PC-3 (cell line): ENCODE data around the gene TBC1D5. TPM values are rescaled to one million over a fixed set of nuclear protein-coding genes. Genes with fewer than 3 reads are reported as not detected.

Source experiments
- ATAC-seq: fragments of 200-7000 bp; cut with Tn5 transposase; 2 replicates; pipeline ENCODE4 v1.9.1; 2020; ENCODE audit warnings: mild to moderate bottlenecking, moderate library complexity
- BruUV-seq: library from RNA; stranded (reverse); fragments of 400-500 nt; replicated peaks from 2 replicates; lab custom pipeline; 2021; lab: Mats Ljungman, UMichigan
- CTCF ChIA-PET: fragments of 300-600 bp; sonication (Branson Sonifier 250); formaldehyde crosslinking; loops from one replicate; lab custom pipeline; 2022; ENCODE audit warnings: antibody characterized with exemption; lab: Charles Lee
- POLR2A ChIA-PET: fragments of 300-600 bp; sonication (Branson Sonifier 250); formaldehyde crosslinking; loops from one replicate; lab custom pipeline; 2022; ENCODE audit warnings: antibody characterized with exemption; ENCODE audit not compliant: unreplicated experiment; lab: Charles Lee
- DNase-seq: peaks from one replicate; pipeline ENCODE4 v3.0.0-alpha.2; 2015
- H2AFZ ChIP-seq: fragments of 300-600 bp; sonication (generic); 2 replicates; pipeline ENCODE4 v1.6.0; 2016; ENCODE audit warnings: antibody characterized with exemption, low read length
- H3F3A ChIP-seq: fragments of 300-600 bp; sonication (generic); one replicate; pipeline ENCODE4 v1.6.0; 2017; ENCODE audit warnings: antibody characterized with exemption, low read length, control low read depth, mild to moderate bottlenecking; ENCODE audit not compliant: unreplicated experiment
- H3K27ac ChIP-seq: fragments of 300-600 bp; sonication (generic); 2 replicates; pipeline ENCODE4 v1.5.1; 2016; ENCODE audit warnings: mild to moderate bottlenecking, low read length
- H3K27me3 ChIP-seq: fragments of 300-600 bp; sonication (generic); 2 replicates; pipeline ENCODE4 v1.6.1; 2016; ENCODE audit warnings: low read length, mixed read lengths
- H3K36me3 ChIP-seq: fragments of 300-600 bp; sonication (generic); 2 replicates; pipeline ENCODE4 v1.6.1; 2016; ENCODE audit warnings: low read depth, mixed run types, low read length, mixed read lengths
- H3K4me1 ChIP-seq: fragments of 300-600 bp; sonication (generic); 2 replicates; pipeline ENCODE4 v1.5.1; 2016; ENCODE audit warnings: low read length; ENCODE audit not compliant: insufficient read depth
- H3K4me2 ChIP-seq: fragments of 300-600 bp; sonication (generic); 2 replicates; pipeline ENCODE4 v1.6.0; 2016; ENCODE audit warnings: low read length
- H3K4me3 ChIP-seq: fragments of 300-600 bp; sonication (generic); 2 replicates; pipeline ENCODE4 v1.5.1; 2016; ENCODE audit warnings: mild to moderate bottlenecking, low read length, mixed read lengths
- H3K79me2 ChIP-seq: fragments of 300-600 bp; sonication (generic); 2 replicates; pipeline ENCODE4 v1.6.1; 2017; ENCODE audit warnings: low read length, mixed read lengths
- H3K9ac ChIP-seq: fragments of 300-600 bp; sonication (generic); 2 replicates; pipeline ENCODE4 v1.6.0; 2016; ENCODE audit warnings: mild to moderate bottlenecking, low read length
- H3K9me2 ChIP-seq: fragments of 300-600 bp; sonication (generic); replicated peaks from 2 replicates; pipeline ENCODE4 v1.6.1; 2016; ENCODE audit warnings: mixed run types, low read length, mixed read lengths
- H3K9me3 ChIP-seq: fragments of 300-600 bp; sonication (generic); 2 replicates; pipeline ENCODE4 v1.6.1; 2016; ENCODE audit warnings: low read length, mixed read lengths
- H4K20me1 ChIP-seq: fragments of 300-600 bp; sonication (generic); 2 replicates; pipeline ENCODE4 v1.6.1; 2016; ENCODE audit warnings: low read length, mixed read lengths
- EZH2 ChIP-seq: fragments of 300-600 bp; sonication (generic); IDR thresholded peaks from one replicate; pipeline ENCODE4 v1.6.1; 2017; ENCODE audit warnings: antibody characterized with exemption, mild to moderate bottlenecking, low read length; ENCODE audit not compliant: unreplicated experiment
- EZH2phosphoT487 ChIP-seq: fragments of 300-600 bp; sonication (generic); IDR thresholded peaks from 2 replicates; pipeline ENCODE4 v1.6.1; 2018; ENCODE audit warnings: mild to moderate bottlenecking, antibody characterized with exemption, low read length, borderline replicate concordance
- intact Hi-C: fragments of 100-400 bp; cut with micrococcal nuclease; formaldehyde crosslinking; loops from 2 replicates; pipeline ENCODE4 v1.9.0; 2023
- total RNA-seq: library from RNA; depleted of rRNA; stranded (reverse); fragments of >200 nt; gene quantifications from 2 replicates; pipeline ENCODE4 v1.2.3, GENCODE V29; 2014
- TF ChIP-seq, protein P1 (sequence below): fragments of 300-600 bp; sonication (generic); conservative IDR thresholded peaks from 2 replicates; pipeline ENCODE4 v1.5.1; 2017; ENCODE audit warnings: antibody characterized with exemption, low read depth, mild to moderate bottlenecking, low read length

TBC1D5 gene
- total RNA-seq, 1 experiment from 2014 or later = 54.5 TPM

- no peaks in the 10 kb centered on the region for H3F3A ChIP-seq
- no peaks in the 10 kb centered on the region for H3K27me3 ChIP-seq
- H3K79me2 ChIP-seq = no peaks in the 10 kb centered on the region
- no peak for DNase-seq
- TF ChIP-seq EZH2phosphoT487 (no peak), EZH2 (no peak)
- TF ChIP-seq, protein P1, sequence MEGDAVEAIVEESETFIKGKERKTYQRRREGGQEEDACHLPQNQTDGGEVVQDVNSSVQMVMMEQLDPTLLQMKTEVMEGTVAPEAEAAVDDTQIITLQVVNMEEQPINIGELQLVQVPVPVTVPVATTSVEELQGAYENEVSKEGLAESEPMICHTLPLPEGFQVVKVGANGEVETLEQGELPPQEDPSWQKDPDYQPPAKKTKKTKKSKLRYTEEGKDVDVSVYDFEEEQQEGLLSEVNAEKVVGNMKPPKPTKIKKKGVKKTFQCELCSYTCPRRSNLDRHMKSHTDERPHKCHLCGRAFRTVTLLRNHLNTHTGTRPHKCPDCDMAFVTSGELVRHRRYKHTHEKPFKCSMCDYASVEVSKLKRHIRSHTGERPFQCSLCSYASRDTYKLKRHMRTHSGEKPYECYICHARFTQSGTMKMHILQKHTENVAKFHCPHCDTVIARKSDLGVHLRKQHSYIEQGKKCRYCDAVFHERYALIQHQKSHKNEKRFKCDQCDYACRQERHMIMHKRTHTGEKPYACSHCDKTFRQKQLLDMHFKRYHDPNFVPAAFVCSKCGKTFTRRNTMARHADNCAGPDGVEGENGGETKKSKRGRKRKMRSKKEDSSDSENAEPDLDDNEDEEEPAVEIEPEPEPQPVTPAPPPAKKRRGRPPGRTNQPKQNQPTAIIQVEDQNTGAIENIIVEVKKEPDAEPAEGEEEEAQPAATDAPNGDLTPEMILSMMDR = no peak
- H3K27ac ChIP-seq = no peak overlapping the region
- ChIA-PET CTCF (no interaction called here), POLR2A (interaction anchor here (0.6 to 0.7 kb wide), 2 partner anchors 209 to 310 kb away, joined by 4 to 5 read pairs; no protein-coding TSS in a partner anchor)
- H3K36me3 ChIP-seq = no peaks in the 10 kb centered on the region
- BruUV-seq = no TSS peak
- no peaks in the 10 kb centered on the region for H3K9me3 ChIP-seq
- H3K9me2 ChIP-seq = no peaks in the 10 kb centered on the region
- no peak for ATAC-seq
- no peak overlapping the region for H3K4me3 ChIP-seq
- H3K4me1 ChIP-seq = peaks cover 7% of the 10 kb centered on the region; the same call in 1 of the 2 replicates
- no peak overlapping the region for H2AFZ ChIP-seq
- H4K20me1 ChIP-seq = no peaks in the 10 kb centered on the region
- H3K4me2 ChIP-seq = no peak overlapping the region
- no peak overlapping the region for H3K9ac ChIP-seq
- intact Hi-C loops = no loop called here
Observed at GRCh38 chr3:17514597-17514996, 227.8 kb downstream of the TBC1D5 start.

GRCh38 chr3:17510265-17510664 lies 232.2 kb downstream of the TBC1D5 start:
- Histone ChIP-seq H3K9me2 (no peaks in the 10 kb centered on the region), H4K20me1 (no peaks in the 10 kb centered on the region), H3F3A (no peaks in the 10 kb centered on the region), H3K4me2 (no peak overlapping the region), H3K4me1 (peaks cover 16% of the 10 kb centered on the region), H3K9me3 (no peaks in the 10 kb centered on the region), H3K27ac (no peak overlapping the region), H3K9ac (no peak overlapping the region), H3K4me3 (no peak overlapping the region), H3K36me3 (no peaks in the 10 kb centered on the region), H3K27me3 (no peaks in the 10 kb centered on the region), H3K79me2 (no peaks in the 10 kb centered on the region), H2AFZ (no peak overlapping the region)
- intact Hi-C loops = no loop called here
- DNase-seq = no peak
- no peak for TF ChIP-seq EZH2phosphoT487
- TF ChIP-seq EZH2 = no peak
- TF ChIP-seq, protein P1 = no peak
- CTCF ChIA-PET = no interaction called here
- no peak for ATAC-seq
- BruUV-seq = no TSS peak
- POLR2A ChIA-PET = no interaction called here

- H3K9me3 ChIP-seq = no peaks in the 10 kb centered on the region
- no peak overlapping the region for H3K27ac ChIP-seq
- TF ChIP-seq, protein P1 = no peak
- TF ChIP-seq EZH2 (no peak), EZH2phosphoT487 (no peak)
- no peak overlapping the region for H2AFZ ChIP-seq
- H3K9ac ChIP-seq = no peak overlapping the region
- H3K36me3 ChIP-seq = no peaks in the 10 kb centered on the region
- intact Hi-C loops = loop anchor here (5.0 kb wide), 2 partner anchors 86 to 234 kb away; partner anchors contain the start of gene TBC1D5
- no peaks in the 10 kb centered on the region for H4K20me1 ChIP-seq
- DNase-seq (no peak), ATAC-seq (no peak)
- H3K4me1 ChIP-seq = peaks cover 16% of the 10 kb centered on the region
- H3K9me2 ChIP-seq = no peaks in the 10 kb centered on the region
- no peak overlapping the region for H3K4me3 ChIP-seq
- no peaks in the 10 kb centered on the region for H3K27me3 ChIP-seq
- no peak overlapping the region for H3K4me2 ChIP-seq
- no peaks in the 10 kb centered on the region for H3K79me2 ChIP-seq
- no peaks in the 10 kb centered on the region for H3F3A ChIP-seq
- ChIA-PET POLR2A (no interaction called here), CTCF (no interaction called here)
- BruUV-seq = no TSS peak
Observed at GRCh38 chr3:17508180-17508752, 234.2 kb downstream of the TBC1D5 start.
